Islet of Langerhans (tissue), 1 donor: ENCODE measurements around the gene INO80E.
"Not testable (repeated sequence)": the region's sequence is repeated elsewhere in the genome, so short reads cannot be mapped to it uniquely, and the experiment has no call there.

Source experiments
- FAIRE-seq: peaks from one replicate; lab custom pipeline; 2011; peaks lifted over from hg19 to GRCh38; lab: Jason Lieb, UNC

INO80E gene

GRCh38 chr16:29995911-29996765, at the start of gene INO80E:
Gene INO80E, plus strand, starts transcription at chr16:29996241. Its CDS starts 70 bp downstream, at chr16:29996311.
- FAIRE-seq = no peak

DNA sequence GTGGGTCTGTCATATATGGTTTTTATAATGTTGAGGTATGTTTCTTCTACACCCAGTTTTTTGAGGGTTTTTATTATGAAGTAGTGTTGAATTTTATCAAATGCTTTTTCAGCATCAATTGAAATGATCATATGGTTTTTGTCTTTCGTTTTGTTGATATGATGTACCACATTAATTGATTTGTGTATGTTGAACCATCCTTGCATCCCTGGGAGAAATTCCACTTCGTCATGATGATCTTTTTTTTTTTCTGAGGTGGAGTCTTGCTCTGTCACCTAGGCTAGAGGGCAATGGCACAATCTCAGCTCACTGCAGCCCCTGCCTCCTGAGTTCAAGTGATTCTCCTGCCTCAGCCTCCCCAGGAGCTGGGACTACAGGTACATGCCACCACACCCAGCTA, 48.1 kb upstream of the INO80E start:
- no peak for FAIRE-seq

DNA sequence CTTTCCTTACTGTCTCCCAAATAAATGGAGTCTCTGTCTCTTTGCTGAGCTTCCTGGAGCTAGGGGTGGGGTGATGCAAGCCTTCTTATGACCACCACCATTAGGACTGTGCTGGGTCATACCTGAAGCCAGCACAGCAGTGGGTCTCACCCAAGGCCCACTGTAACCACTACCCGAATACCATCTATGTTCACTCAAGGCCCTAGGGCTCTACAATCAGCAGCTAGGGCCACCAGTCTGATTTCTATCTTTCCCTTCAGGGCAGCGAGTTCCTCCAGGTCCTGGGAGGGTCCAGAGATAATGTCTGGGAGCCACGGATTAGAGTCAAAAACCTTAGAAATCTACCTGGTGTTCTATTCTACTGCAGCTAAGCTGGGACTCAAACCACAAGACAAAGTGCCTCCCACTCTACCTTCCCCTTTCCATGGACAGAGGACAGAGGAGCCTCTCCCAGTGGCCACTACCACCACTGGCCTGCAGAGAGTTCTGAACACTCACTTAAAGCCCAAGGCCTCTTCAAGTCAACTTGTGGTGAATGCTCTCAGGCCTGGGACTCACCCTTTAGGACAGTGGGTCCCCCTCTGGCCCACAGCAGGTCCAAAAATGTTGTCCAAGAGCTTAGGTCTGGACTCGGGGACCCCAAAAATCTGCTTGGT, 45.1 kb upstream of the INO80E start:
- FAIRE-seq = no peak

DNA sequence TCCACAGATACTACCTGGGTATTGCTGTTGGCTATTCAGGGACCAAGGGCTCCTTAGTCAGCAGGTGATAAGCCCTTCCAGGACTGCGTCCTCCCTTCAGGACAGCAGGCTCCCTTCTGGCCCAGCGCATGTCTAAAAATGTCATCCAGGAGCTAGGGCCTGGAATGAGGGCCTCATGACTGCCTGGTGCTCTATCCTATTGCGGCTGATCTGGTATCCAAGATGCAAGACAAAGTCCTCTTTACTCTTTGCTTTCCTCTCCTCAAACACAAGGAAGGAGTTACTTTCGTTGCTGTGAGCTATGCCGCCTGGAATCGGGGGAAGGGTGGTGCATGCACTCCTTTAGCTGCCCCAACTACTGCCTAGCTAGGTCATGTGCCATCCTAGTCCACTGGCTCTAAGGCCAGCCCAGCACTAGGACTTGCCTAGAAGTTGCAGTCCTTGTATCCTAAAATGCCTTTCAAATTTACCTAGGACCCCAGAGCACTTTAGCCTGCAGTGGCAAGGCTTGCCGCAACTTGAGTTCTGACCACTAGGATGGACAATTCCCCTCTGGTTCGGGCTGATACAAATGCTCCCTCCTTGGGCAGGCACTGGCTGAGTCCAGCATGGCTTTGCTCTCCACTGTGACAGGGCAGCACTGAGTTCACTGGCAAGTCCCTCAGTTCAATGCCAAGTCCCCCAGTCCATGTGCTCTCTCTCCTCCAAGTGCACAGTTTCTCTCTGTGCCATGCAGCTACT, 44.2 kb upstream of the INO80E start:
- FAIRE-seq = no peak

GRCh38 chr16:29958756-29959155, 37.3 kb upstream of the INO80E start:
- FAIRE-seq = no peak

GRCh38 chr16:29959293-29959692, 36.7 kb upstream of the INO80E start:
- FAIRE-seq = no peak

DNA sequence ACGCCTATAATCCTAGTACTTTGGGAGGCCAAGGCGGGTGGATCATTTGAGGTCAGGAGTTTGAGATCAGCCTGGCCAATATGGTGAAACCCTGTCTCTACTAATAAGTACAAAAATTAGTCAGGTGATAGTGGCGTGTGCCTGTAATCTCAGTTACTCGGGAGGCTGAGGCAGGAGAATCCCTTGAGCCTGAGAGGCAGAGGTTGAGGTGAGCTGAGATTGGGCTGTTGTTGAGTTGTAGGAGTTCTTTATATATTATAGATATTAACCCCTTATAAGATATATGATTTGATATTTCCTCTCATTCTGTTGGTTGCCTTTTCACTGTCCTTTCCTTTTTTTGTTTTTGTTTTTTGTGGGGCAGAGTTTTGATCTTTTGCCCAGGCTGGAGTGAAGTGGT, 36.2 kb upstream of the INO80E start:
- FAIRE-seq = not testable (repeated sequence)

- no peak for FAIRE-seq
These were observed 34.9 kb upstream of the INO80E start for GRCh38 chr16:29961127-29961478.

- no peak for FAIRE-seq
These were observed 34.3 kb upstream of the INO80E start, which contains the start of gene TMEM219 for GRCh38 chr16:29961479-29962343. Gene TMEM219, plus strand, starts transcription at chr16:29962079. Its CDS starts 1,065 bp downstream, at chr16:29963144.

GRCh38 chr16:29962344-29962994, 33.6 kb upstream of the INO80E start:
- FAIRE-seq = no peak

DNA sequence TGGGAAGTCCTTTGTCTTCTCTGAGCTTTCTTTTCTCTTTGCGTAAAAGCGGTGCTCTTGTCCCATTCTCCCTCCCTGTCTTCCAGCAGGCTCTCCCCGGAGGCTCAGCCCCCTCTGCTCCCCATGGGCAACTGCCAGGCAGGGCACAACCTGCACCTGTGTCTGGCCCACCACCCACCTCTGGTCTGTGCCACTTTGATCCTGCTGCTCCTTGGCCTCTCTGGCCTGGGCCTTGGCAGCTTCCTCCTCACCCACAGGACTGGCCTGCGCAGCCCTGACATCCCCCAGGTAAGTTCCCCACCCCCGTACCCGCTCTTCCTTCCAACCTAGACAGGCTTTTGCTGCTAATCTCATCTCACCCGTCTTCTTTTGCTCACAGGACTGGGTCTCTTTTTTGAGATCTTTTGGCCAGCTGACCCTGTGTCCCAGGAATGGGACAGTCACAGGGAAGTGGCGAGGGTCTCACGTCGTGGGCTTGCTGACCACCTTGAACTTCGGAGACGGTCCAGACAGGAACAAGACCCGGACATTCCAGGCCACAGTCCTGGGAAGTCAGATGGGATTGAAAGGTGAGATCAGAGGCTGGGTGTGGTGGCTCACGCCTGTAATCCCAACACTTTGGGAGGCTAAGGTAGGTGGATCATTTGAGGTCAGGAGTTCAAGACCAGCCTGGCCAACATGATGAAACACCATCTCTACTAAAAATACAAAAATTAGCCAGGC, 32.9 kb upstream of the INO80E start:
- no peak for FAIRE-seq

DNA sequence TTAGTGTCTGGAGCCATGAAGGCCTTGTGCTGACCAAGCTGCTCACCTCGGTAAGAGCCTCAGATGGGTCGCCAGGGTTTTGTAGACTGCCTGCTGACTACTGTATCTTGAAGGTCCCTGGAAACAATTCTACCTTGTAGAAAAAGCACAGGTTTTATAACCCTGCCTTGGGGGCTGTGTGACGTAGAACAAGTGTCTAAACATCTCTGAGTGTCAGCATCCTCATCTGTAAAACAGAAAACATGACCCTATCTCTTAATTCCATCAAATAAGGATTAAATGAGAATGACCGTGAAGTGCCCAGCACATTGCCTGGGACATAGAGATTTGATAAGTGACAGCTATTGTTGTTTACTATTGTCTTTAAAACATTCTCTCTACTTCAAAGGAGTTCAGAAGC, 27.8 kb upstream of the INO80E start:
- FAIRE-seq = no peak

- no peak for FAIRE-seq
These were observed 24.7 kb upstream of the INO80E start for GRCh38 chr16:29971304-29971703.

GRCh38 chr16:29972500-29972899, 23.5 kb upstream of the INO80E start:
- no peak for FAIRE-seq

DNA sequence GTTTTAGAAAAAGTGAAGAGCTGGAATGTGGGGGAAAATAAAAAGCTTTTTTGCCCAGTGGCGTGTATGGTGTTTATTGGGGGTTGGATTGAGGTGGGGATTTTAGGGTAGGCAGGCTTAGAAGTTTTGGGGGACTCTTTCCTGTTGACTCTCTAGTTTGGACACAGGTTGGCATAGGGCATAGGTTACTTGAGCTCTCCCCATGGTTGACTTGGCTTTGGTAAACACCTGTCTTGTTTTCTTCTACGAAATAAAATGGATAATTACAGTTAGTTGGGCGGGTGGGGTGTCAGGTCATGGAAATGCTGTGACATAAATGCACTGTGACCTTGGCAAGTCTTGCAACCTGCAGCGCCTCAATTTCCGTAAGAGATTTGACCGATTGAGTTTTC, 23.1 kb upstream of the INO80E start:
- FAIRE-seq = no peak

- FAIRE-seq = no peak
These were observed 22.4 kb upstream of the INO80E start, which contains the start of gene TAOK2 for GRCh38 chr16:29973384-29974246. Gene TAOK2, plus strand, starts transcription at chr16:29973868. Its CDS starts 3,905 bp downstream, at chr16:29977773.

DNA sequence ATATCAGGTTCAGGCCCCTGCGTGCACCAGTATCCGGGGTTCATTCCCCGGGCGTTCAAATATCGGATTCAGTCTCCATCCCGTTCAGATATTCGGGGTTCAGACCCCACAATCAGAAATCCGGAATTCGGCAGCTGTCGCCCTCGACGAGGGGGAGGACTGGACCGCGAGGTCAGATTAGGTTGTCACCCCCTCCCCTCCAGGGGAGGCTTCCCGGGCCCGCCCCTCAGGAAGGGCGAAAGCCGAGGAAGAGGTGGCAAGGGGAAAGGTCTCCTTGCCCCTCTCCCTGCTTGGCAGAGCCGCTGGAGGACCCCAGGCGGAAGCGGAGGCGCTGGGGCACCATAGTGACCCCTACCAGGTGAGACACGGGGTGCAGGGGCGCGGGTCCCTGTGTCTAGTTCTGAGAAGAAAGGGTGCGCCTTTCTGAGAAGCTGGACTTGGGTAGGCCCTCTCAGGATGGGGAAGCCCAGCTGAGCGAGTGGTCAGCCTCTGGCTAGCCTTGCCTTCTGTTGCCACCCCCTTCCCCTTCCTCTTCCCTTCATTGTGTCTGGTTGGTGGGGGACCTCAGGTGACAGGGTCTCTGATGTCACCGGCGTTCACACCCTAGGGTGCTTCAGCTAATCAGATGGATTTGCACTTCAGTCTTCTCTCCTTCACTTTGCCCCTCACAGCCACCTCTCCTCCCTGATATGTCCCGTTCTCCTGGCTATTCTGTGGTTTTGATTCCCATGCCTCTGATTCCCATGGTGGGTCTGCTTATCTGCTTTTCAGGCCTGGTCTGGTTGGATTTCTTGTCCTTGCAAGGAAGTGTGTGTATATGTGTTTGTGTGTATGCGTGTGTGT, 21.5 kb upstream of the INO80E start:
- FAIRE-seq = no peak

GRCh38 chr16:29975134-29975538, 20.9 kb upstream of the INO80E start:
- FAIRE-seq = no peak
